ENCODE measurements around the gene STK32B.

DNA sequence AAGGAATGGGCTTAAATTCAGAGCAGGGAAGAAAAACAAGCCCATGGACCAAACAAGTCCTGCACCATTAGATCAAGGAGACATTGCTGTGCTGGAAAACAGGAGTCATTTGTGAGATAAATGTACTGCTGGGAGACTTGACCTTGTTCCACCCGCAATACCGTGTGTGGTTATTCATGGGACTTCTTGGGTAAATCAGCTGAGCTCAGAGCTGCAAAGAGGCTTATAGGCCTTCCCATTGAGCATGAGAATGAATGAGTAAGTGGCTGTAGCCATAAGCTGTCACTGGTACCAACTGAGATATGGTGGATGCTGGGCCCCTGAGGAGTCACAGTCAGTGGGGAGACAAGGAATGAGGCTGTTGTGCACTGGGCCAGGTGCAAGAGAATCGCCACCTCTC, 29.7 kb upstream of the STK32B start:
- no peak for TF ChIP-seq POLR2A (IDR thresholded peaks at IDR 0.05)
- no peak for TF ChIP-seq CTCF (IDR thresholded peaks at IDR 0.05)
